ENCODE results near the gene GNAI1.

The GNAI1 gene

GRCh38 chr7:80134536-80135308 is at the start of gene GNAI1:
Gene GNAI1 (plus strand): TSS chr7:80134831. CDS start chr7:80135161, 330 bp downstream.
- in situ Hi-C loops (cut with MboI; ENCODE audit: low sequenced_read_pairs): no loop called here

DNA sequence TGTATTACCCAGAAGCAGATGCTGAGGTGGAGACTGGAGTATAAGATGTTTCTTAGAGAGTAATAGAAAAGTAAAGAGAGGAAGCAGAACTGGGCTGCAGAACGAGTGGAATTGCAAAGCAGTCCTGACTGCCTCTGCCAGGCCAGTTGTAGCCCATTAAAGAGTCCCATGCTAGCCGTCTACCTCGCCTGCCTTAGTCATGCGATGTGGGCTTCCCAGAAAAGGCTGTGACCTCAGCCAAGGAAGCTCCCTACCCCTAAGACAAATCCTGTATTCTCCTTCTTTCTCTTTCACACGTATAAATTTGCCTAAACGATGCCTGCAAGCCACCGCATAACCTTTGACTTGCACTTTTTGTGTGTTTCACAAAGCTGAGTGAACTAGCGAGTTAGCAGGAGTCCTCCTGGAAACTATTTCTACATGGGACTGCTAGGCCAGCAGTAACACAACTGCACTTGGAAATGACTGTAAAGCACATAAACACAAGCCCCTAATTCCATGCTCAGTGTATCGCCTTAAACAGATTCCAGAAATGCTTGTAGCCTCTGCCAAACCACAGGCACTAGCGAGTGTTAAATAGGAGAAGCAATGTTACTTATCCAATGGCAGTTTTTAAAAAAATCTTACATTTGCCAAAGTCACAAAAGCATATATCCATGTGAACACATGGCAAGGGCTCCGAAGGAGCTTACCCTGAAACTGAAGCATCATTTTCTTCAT is 47.4 kb upstream of the GNAI1 start:
- in situ Hi-C loops (cut with MboI; ENCODE audit: low sequenced_read_pairs): no loop called here

- in situ Hi-C loops (cut with MboI; ENCODE audit: low sequenced_read_pairs): no loop called here
Observed at GRCh38 chr7:80087771-80088170, 46.9 kb upstream of the GNAI1 start.

DNA sequence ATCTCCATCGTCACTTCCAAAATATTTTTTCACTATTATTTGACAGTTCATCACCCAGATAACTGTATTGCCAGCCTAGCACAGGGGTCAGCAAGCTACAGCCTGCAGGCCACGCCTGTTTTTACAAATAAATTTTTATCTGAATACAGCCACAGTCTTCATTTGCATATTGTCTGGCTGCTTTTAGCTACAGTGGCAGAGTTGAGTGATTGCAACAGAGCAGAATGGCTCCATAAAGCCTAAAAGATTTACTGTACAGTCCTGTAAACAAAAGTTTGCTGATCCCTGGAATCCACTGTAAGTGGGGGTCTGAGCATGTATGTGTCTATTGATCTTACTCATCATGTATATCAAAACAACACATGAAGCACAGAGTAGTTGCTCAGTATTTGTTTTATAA is 45.9 kb upstream of the GNAI1 start:
- in situ Hi-C loops (cut with MboI; ENCODE audit: low sequenced_read_pairs): no loop called here

DNA sequence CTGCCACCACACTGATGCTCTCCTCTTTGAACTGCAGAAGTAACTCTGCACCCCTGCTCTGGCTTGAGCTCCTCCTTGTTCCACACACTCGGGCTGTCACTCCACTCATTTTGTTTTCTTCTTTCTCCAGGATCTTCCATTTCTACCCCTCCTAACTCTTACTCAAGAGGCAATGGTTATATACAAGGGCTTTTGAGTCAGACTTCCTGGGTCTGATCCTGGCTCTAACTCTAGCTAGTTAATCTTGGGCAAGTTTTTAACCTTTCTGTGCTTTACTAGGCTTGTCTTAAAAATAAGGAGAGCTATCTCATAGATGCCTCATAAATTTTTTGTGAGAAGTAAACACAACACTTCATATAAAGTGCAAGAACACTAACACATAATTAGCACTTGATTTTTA is 45.3 kb upstream of the GNAI1 start:
- in situ Hi-C loops (cut with MboI; ENCODE audit: low sequenced_read_pairs): no loop called here

DNA sequence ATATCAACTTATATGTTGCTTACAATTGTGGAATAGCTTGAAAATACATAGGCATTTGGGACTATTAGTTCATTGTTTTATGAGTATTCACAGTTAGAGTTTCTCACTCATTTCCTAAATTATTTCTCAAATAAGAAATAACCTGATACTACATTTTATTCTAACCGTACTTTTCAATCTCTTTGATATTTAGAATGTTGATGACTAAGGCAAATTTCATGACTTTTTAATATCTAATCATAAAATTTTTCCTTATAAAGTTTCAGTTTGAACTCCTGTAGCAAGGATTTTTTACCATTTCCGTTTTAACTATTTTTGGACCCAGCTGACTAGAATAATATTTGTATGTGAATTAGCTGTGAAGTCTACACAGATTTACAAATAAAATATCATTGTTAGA is 41.3 kb upstream of the GNAI1 start:
- in situ Hi-C loops (cut with MboI; ENCODE audit: low sequenced_read_pairs): no loop called here

- in situ Hi-C loops (cut with MboI; ENCODE audit: low sequenced_read_pairs): no loop called here
Observed at GRCh38 chr7:80095545-80095944, 39.1 kb upstream of the GNAI1 start.

DNA sequence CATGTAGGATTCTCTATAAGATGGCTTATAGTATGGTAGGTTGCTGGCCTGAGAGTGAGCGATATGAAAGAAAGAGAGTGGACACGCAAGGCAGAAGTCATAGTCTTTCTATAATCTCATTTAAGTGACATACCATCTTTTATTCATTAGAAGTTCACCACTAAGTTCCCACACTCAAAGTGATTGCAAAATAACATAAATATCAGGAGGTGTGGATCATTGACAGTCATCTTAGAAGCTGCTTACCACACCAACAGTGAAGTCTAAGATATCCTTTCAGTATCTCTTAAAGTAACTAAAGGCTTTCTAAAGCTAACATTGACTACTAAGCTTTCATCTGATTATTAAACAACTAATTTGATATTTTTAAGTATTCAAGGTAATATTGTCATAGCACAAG is 36.9 kb upstream of the GNAI1 start:
- in situ Hi-C loops (cut with MboI; ENCODE audit: low sequenced_read_pairs): no loop called here

DNA sequence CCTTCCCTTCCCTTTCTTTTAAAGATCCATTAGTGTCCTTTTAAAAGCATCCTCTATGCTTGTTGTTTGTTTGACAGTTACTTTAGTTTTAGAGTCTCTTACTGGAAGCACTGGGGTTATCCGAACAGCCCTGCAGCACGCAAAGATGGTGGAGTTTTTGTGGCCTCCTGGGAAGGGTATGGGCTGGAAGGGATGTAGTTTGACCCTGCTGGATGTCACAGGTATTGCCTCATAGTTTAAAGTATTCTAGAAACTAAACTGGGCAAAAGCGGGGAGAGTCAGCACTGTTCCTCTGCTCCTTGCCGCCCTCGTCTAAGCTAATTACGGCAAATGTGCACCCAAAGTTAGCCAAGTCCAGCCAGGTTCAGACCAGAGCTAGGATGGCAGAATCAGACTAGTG is 35.8 kb upstream of the GNAI1 start:
- in situ Hi-C loops (cut with MboI; ENCODE audit: low sequenced_read_pairs): no loop called here

DNA sequence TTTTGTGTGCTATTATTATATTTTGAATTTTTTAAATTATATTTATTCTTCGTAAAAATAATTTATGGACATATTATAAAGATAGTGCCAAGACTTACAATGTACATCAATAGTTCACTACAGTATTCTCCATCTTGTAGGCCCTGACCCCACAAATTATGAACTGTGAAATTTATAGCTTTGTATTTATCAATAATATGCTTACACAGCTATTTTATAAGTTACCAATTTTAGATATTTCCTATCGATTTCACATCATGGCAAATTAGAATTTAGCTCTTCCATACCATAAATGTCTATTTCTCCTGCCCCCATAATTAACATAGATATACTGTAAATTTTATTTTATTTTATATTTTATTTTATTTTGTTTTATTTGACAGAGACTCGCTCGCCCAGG is 34.4 kb upstream of the GNAI1 start:
- in situ Hi-C loops (cut with MboI; ENCODE audit: low sequenced_read_pairs): no loop called here

DNA sequence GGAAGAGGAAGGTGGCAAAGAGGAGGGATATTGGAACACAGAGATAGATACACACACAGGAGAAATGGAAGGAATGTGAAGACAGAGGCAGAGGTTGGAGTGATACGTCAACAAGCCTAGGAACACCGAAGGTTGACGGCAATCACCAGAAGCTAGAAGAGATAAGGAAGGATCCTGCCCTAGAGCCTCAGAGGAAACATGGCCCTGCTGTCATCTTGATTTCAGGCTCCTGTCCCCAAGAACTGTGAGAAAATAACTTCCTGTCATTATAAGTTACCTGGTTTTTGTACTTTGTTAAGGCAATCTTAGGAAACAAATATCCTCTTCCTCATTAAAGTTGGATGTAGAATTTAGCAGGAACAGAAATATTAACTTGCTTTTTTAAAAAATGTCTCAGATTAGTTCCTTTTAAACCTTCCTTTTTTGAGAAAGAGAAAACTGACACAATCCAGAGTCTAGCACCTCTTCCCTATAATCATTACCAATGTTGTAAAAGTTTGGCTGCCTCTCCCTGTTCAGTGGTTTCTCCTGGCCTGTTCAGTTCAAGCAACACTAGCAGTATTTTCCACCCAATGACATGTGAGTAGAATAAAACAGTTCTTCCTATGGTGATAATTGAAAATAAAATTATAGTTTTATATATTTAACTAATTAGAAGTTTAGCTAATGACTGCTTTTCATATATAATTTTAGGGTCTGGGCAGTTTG is 28.8 kb upstream of the GNAI1 start:
- in situ Hi-C loops (cut with MboI; ENCODE audit: low sequenced_read_pairs): no loop called here

DNA sequence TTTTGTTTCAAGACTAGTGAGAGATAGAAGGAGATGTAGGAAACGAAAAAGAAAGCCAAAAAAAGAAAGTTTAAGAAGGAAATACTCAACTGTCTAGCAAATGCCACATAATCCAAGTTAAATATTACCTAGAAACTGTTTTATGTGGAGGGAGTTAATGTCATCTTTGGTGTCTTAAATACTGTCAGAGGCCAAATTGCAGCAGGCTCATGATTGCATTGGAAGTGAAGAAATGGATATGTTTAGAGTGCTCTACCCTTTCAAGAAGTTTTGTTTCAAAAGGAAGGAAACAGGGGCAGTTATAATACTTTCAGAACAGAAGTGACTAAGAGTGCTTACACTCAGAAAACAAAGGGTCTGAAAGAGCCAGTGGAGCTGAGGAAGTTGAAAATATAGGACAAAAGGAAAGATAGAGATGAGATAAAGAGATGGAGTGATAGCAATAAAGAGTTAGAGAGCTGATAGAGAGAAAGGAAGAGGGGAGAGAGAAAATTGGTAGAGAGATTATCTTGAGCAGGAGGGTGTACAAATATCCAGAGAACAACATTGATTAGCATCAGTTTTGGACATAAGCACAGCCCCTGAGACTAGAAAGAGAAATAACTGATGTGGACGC is 28.0 kb upstream of the GNAI1 start:
- in situ Hi-C loops (cut with MboI; ENCODE audit: low sequenced_read_pairs): no loop called here

GRCh38 chr7:80107278-80107677 is 27.4 kb upstream of the GNAI1 start:
- in situ Hi-C loops (cut with MboI; ENCODE audit: low sequenced_read_pairs): no loop called here

GRCh38 chr7:80110376-80110775 is 24.3 kb upstream of the GNAI1 start:
- in situ Hi-C loops (cut with MboI; ENCODE audit: low sequenced_read_pairs): no loop called here

DNA sequence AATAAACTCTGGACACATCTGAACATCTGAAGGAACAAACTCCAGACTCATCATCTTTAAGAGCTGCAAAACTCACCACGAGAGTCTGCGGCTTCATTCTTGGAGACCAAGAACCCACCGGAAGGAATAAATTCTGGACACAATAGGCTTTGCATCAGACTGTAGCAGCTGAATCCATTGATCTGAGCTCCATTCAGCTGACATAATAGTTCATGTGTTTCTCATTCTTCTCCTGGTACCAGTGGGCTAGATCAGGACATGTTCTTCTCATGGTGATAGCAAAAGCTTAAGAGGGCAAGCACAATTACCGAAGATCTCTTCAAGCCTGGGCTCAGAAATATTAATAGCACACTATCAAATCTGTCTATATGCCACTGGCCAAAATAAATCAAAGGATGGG is 20.5 kb upstream of the GNAI1 start:
- in situ Hi-C loops (cut with MboI; ENCODE audit: low sequenced_read_pairs): no loop called here

- in situ Hi-C loops (cut with MboI; ENCODE audit: low sequenced_read_pairs): no loop called here
Observed at GRCh38 chr7:80124526-80125264, 9.9 kb upstream of the GNAI1 start.

DNA sequence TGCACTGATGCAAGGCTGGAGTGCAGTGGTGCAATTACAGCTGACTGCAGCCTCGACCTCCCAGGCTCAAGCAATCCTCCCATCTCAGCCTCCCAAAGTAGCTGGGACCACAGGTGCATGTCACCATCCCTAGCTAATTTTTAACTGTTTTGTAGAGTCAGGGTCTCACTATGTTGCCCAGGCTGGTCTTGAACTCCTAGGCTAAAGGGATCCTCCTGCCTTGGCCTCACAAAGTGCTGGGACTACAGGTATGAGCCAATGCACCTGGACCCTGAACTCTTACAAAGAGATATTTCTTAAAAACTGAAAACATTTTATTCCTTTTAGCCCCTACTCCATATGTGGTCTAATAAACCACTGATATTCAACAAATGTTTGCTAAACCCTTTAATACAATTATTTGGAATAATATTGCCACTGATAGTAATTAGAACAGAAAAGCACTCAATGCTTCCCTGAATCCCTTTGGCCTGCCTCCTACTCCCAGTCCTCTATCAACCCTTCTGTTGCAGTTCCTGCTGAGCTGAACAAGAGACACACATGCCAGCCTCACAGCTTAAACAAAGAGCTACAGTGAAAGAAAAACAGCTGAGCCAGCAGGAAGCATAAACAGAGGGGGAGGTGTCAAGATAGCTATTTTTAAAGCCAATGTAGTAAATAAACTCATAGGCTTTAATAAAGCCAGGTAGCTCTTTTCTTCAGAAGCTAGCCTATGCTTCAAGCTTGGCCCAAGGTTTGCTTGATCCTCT is 7.0 kb upstream of the GNAI1 start:
- in situ Hi-C loops (cut with MboI; ENCODE audit: low sequenced_read_pairs): no loop called here

GRCh38 chr7:80128918-80129317 is 5.7 kb upstream of the GNAI1 start:
- in situ Hi-C loops (cut with MboI; ENCODE audit: low sequenced_read_pairs): no loop called here

- in situ Hi-C loops (cut with MboI; ENCODE audit: low sequenced_read_pairs): no loop called here
Observed at GRCh38 chr7:80129785-80130184, 4.8 kb upstream of the GNAI1 start.

Data from hTERT RPE-1 (cell line).